Hematopoietic multipotent progenitor cell treated with erythropoietin and hydrocortisone succinate and interleukin-3 and kit ligand, for 15 days (in vitro differentiated cells): ENCODE measurements around the gene C19orf18.

Experiments used
- DNase-seq: peaks from one replicate; pipeline ENCODE4 v3.0.0-alpha.2; 2015; ENCODE audit warnings: low spot score

The C19orf18 gene

GRCh38 chr19:57947419-57948134 is 26.8 kb downstream of the C19orf18 start, which contains the start of gene ZNF256:
Gene ZNF256, minus strand, starts transcription at chr19:57947706. Its CDS starts 232 bp downstream, at chr19:57947474.
- DNase-seq: peak; percentile 69

DNA sequence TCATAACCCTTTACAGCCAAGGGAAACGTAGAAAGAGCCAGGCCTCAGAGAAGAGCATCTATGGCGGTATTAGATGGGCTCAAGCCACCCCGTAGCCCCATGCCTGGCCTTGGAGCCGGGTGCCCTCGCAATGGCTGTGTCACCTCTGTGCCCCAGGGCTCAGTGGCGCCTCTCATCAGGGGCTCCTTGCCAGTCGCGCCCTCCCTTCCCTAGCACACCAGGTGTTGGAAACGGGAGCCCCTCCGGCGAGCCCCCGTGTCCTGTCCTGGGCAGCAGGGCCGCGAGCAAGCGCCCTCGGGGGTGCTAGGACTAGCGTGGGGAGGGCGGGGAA is 27.3 kb downstream of the C19orf18 start:
- DNase-seq: no peak

DNA sequence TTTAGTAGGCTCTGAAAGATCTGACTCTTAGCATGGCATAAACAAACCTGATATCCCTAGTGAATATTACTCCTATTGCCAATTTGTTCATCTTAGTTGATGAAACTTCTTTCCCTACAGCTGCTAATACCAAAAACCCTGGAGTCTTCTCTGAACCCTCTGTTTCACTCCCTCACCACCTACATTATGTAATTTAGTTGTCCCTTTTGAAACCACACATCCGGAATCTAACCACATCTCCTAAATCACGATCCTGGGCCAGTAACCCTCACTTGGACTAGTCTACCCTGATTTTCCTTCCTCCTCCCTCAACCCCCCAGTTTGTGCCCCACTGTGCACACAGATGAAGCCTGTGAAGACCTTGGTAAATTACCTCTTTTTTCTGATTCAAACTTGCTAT is 28.0 kb downstream of the C19orf18 start:
- DNase-seq: no peak

DNA sequence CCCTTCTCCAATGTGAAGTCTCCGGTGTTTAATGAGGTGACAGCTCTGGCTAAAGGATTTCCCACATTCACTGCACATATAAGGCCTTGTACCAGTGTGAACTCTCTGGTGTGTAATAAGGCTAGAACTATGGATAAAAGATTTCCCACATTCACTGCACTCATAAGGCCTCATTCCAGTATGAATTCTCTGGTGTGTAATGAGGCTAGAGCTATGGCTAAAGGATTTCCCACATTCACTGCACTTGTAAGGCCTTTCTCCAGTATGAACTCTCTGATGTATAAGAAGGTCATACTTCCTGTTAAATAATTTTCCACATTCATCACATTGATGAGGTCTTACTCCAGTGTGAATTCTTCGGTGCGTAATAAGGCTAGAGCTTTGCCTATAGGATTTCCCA is 32.7 kb downstream of the C19orf18 start:
- DNase-seq: no peak

- no peak for DNase-seq
Observed at GRCh38 chr19:57935731-57936130, 38.6 kb downstream of the C19orf18 start.

GRCh38 chr19:57934820-57935665 is 39.3 kb downstream of the C19orf18 start, which contains the start of gene ZNF418:
Gene ZNF418, minus strand, starts transcription at chr19:57935402. Its CDS starts 1,580 bp downstream, at chr19:57933822.
- DNase-seq: peak; percentile 42

- DNase-seq: no peak
Observed at GRCh38 chr19:57927587-57927986, 46.7 kb downstream of the C19orf18 start.

DNA sequence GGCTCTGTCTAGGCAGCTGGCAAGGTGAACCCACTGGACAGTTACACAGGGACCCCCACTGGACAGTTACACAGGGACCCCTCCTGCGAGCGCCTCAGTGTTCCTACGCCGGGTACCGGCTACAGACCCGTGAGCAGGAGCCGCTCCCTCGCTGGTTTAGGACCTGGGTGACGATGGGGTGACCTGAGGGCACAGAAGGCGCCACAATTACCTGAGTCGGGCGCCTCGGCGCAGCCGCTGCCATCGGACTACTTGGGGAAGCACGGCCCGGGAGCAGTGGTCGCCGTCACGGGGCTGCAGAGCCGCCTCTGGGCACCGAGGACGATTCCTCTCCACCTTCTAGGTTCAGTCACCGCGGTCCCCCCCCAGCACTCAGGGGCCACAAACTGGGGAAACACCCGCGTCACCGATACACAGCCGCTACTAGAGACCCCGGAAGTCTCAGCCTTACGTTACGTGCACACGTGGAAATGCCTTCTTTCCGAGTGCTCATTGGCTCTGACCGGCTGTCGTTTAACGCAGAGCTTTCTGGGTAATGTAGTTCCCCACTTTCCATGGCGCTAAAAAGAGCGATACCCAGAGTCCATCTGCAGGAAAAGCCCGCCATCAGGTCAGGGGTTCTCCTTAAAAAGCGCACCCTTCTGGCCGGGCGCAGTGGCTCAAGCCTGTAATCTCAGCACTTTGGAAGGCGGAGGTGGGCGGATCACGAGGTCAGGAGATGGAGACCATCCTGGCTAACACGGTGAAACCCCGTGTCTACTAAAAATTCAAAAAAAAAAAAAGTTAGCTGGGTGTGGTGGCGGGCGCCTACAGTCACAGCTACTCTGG is 58.0 kb downstream of the C19orf18 start, which contains the start of gene ZNF417:
Gene ZNF417 (minus strand): TSS at position 425 of the 828 bp plus-strand sequence. CDS start 181 bp downstream, at position 244.
- peak; percentile 88 for DNase-seq

GRCh38 chr19:57914531-57914930 is 59.8 kb downstream of the C19orf18 start:
- DNase-seq: no peak
